NCI-H526 (cell line): ENCODE results near the gene EPM2AIP1.
A peak's percentile ranks its signal among the peaks of the same experiment; 100 is the strongest.
"Not testable (repeated sequence)": the region's sequence is repeated elsewhere in the genome, so short reads cannot be mapped to it uniquely, and the experiment has no call there.

Experiments used
- DNase-seq, 2 experiments: peaks; one replicate each; lab custom pipeline; 2025; lab: John Stamatoyannopoulos, UW

The EPM2AIP1 gene

GRCh38 chr3:36954452-36955134 is 38.3 kb downstream of the EPM2AIP1 start:
- no peak for DNase-seq

- not testable (repeated sequence) for DNase-seq
Observed at GRCh38 chr3:36947814-36948213, 45.1 kb downstream of the EPM2AIP1 start.

GRCh38 chr3:36945333-36945980 is 47.5 kb downstream of the EPM2AIP1 start:
- DNase-seq: no peak

GRCh38 chr3:36944641-36945270 is 48.2 kb downstream of the EPM2AIP1 start, which contains the start of gene TRANK1:
TSS of gene TRANK1 (minus strand) at chr3:36945054. CDS start at chr3:36944809, 245 bp downstream.
- peak; percentile 9 to 69 for DNase-seq

- DNase-seq: peak; percentile 16 to 76
Observed at GRCh38 chr3:36944012-36944640, 48.8 kb downstream of the EPM2AIP1 start.

GRCh38 chr3:36943601-36944000 is 49.3 kb downstream of the EPM2AIP1 start:
- peak in 1 of 2 experiments; percentile 41 for DNase-seq

GRCh38 chr3:36942638-36943248 is 50.2 kb downstream of the EPM2AIP1 start:
- no peak for DNase-seq

- DNase-seq: no peak
Observed at GRCh38 chr3:36941658-36942057, 51.3 kb downstream of the EPM2AIP1 start.

GRCh38 chr3:36941162-36941561 is 51.8 kb downstream of the EPM2AIP1 start:
- no peak for DNase-seq

GRCh38 chr3:36937492-36937891 is 55.4 kb downstream of the EPM2AIP1 start:
- no peak for DNase-seq
